Measurements from ENCODE around the gene XYLT1.

XYLT1 gene

GRCh38 chr16:17271687-17272086 is 199.1 kb downstream of the XYLT1 start:
- no peak overlapping the region for H3K4me3 ChIP-seq (ENCODE audit: low read depth, low read length)
- no peak for DNase-seq (ENCODE audit: low read depth)
- no peak for TF ChIP-seq CTCF (conservative IDR thresholded peaks at IDR 0.05; ENCODE audit: low read depth, low read length)

GRCh38 chr16:17270683-17271109 is 200.1 kb downstream of the XYLT1 start:
- no peak for TF ChIP-seq CTCF (conservative IDR thresholded peaks at IDR 0.05; ENCODE audit: low read depth, low read length)

GRCh38 chr16:17270111-17270510 is 200.6 kb downstream of the XYLT1 start:
- TF ChIP-seq CTCF (conservative IDR thresholded peaks at IDR 0.05; ENCODE audit: low read depth, low read length) = no peak
- H3K4me3 ChIP-seq (ENCODE audit: low read depth, low read length) = no peak overlapping the region
- DNase-seq (ENCODE audit: low read depth) = no peak

More at GRCh38 chr16:17270683-17271109, 200.1 kb downstream of the XYLT1 start:
- H3K4me3 ChIP-seq (ENCODE audit: low read depth, low read length) = no peak overlapping the region
- no peak for DNase-seq (ENCODE audit: low read depth)

GRCh38 chr16:17269439-17269838 is 201.3 kb downstream of the XYLT1 start:
- no peak for TF ChIP-seq CTCF (conservative IDR thresholded peaks at IDR 0.05; ENCODE audit: low read depth, low read length)
- no peak for DNase-seq (ENCODE audit: low read depth)
- no peak overlapping the region for H3K4me3 ChIP-seq (ENCODE audit: low read depth, low read length)

GRCh38 chr16:17266608-17267313 is 204.0 kb downstream of the XYLT1 start:
- TF ChIP-seq CTCF (conservative IDR thresholded peaks at IDR 0.05; ENCODE audit: low read depth, low read length) = no peak
- DNase-seq (ENCODE audit: low read depth) = no peak
- no peak overlapping the region for H3K4me3 ChIP-seq (ENCODE audit: low read depth, low read length)

- no peak for TF ChIP-seq CTCF (conservative IDR thresholded peaks at IDR 0.05; ENCODE audit: low read depth, low read length)
- no peak overlapping the region for H3K4me3 ChIP-seq (ENCODE audit: low read depth, low read length)
These were observed 205.6 kb downstream of the XYLT1 start for GRCh38 chr16:17265154-17265553.

More at GRCh38 chr16:17265154-17265553, 205.6 kb downstream of the XYLT1 start:
- DNase-seq (ENCODE audit: low read depth) = no peak
